ENCODE results near the gene AAMDC. TPM values are rescaled to one million over a fixed set of nuclear protein-coding genes. Genes with fewer than 3 reads are reported as not detected.

The AAMDC gene
- total and polyA plus RNA-seq, 4 donors: 26.2 to 77.9 (median 28.9) TPM

DNA sequence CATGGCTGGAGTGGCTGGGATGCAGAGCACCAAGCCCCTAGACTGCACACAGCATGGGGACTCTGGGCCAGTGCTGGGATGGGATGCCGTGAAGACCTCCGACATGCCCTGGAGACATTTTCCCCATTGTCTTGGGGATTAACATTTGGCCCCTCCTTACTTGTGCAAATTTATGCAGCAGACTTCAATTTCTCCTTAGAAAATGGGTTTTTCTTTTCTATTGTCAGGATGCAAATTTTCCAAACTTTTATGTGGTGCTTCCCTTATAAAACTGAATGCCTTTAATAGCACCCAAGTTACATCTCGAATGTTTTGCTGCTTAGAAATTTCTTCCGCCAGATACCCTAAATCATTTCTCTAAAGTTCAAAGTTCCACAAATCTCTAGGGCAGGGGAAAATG lies 29.6 kb upstream of the AAMDC start:
- Histone ChIP-seq H3K4me3 (no peak overlapping the region), H3K9me3 (ENCODE audit: control insufficient read depth in 4 of 4, insufficient read depth in 3 of 4, low read length in 3 of 4) (peaks cover 0 to 2% (median 0%) of the 10 kb centered on the region in 4 donors), H3K9ac (ENCODE audit: insufficient read depth in 1 of 2, low read length in 2 of 2) (no peak overlapping the region), H3K36me3 (ENCODE audit: control insufficient read depth in 4 of 4, insufficient read depth in 4 of 4, low read length in 4 of 4) (peaks cover 0 to 3% (median 0%) of the 10 kb centered on the region in 4 donors), H3K27me3 (ENCODE audit: control insufficient read depth in 3 of 3, insufficient read depth in 3 of 3, low read length in 2 of 3) (no peaks in the 10 kb centered on the region), H3K27ac (ENCODE audit: low read depth in 1 of 2, low read length in 1 of 2) (no peak overlapping the region), H3K4me1 (ENCODE audit: control insufficient read depth in 5 of 5, insufficient read depth in 5 of 5, low read length in 5 of 5) (peaks cover 0 to 8% (median 0%) of the 10 kb centered on the region in 5 donors)
- TF ChIP-seq, protein P1, sequence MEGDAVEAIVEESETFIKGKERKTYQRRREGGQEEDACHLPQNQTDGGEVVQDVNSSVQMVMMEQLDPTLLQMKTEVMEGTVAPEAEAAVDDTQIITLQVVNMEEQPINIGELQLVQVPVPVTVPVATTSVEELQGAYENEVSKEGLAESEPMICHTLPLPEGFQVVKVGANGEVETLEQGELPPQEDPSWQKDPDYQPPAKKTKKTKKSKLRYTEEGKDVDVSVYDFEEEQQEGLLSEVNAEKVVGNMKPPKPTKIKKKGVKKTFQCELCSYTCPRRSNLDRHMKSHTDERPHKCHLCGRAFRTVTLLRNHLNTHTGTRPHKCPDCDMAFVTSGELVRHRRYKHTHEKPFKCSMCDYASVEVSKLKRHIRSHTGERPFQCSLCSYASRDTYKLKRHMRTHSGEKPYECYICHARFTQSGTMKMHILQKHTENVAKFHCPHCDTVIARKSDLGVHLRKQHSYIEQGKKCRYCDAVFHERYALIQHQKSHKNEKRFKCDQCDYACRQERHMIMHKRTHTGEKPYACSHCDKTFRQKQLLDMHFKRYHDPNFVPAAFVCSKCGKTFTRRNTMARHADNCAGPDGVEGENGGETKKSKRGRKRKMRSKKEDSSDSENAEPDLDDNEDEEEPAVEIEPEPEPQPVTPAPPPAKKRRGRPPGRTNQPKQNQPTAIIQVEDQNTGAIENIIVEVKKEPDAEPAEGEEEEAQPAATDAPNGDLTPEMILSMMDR (IDR thresholded peaks at IDR 0.05; ENCODE audit: control extremely low read depth, extremely low read depth): no peak
- WGBS, 2 donors: 96 to 98% methylated on average over 4 of the region's 4 CpGs
- ATAC-seq (ENCODE audit: insufficient read depth, low FRiP score): no peak
- DNase-seq: no peak

DNA sequence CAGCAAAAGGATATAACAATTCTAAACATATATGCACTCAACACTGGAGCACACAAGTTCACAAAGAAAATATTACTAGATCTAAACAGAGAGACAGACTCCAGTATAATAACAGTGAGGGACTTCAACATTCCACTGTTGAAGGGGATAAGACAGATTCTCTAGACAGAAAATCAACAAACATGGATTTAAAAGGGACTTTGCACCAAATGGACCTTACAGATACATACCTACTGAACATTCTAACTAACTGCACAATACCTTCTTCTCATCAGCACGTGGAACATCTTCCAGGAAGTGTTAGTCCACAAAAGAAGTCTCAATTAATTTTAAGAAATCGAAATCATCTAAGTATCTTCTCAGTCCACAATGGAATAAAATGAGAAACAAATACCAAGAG lies 27.0 kb upstream of the AAMDC start:
- Histone ChIP-seq H3K36me3 (ENCODE audit: control insufficient read depth in 4 of 4, insufficient read depth in 4 of 4, low read length in 4 of 4) (peaks cover 0 to 6% (median 2%) of the 10 kb centered on the region in 4 donors), H3K4me1 (ENCODE audit: control insufficient read depth in 5 of 5, insufficient read depth in 5 of 5, low read length in 5 of 5) (peaks cover 0 to 7% (median 0%) of the 10 kb centered on the region in 5 donors), H3K9me3 (ENCODE audit: control insufficient read depth in 4 of 4, insufficient read depth in 3 of 4, low read length in 3 of 4) (peaks cover 0 to 2% (median 0%) of the 10 kb centered on the region in 4 donors), H3K4me3 (no peak overlapping the region), H3K9ac (ENCODE audit: insufficient read depth in 1 of 2, low read length in 2 of 2) (no peak overlapping the region), H3K27ac (ENCODE audit: low read depth in 1 of 2, low read length in 1 of 2) (no peak overlapping the region), H3K27me3 (ENCODE audit: control insufficient read depth in 3 of 3, insufficient read depth in 3 of 3, low read length in 2 of 3) (no peaks in the 10 kb centered on the region)
- ATAC-seq (ENCODE audit: insufficient read depth, low FRiP score) (no peak), DNase-seq (no peak)
- TF ChIP-seq, protein P1 (IDR thresholded peaks at IDR 0.05; ENCODE audit: control extremely low read depth, extremely low read depth): no peak
- 95 to 97% methylated on average over 2 of the region's 2 CpGs for WGBS, 2 donors

- H3K4me3 ChIP-seq: no peak overlapping the region
- 40 to 60% methylated on average over 3 of the region's 3 CpGs for WGBS, 2 donors
Measured at GRCh38 chr11:77799338-77799737, 21.6 kb upstream of the AAMDC start.

More at GRCh38 chr11:77799338-77799737, 21.6 kb upstream of the AAMDC start:
- Histone ChIP-seq H3K36me3 (ENCODE audit: control insufficient read depth in 4 of 4, insufficient read depth in 4 of 4, low read length in 4 of 4) (peaks cover 0 to 4% (median 1%) of the 10 kb centered on the region in 4 donors), H3K27me3 (ENCODE audit: control insufficient read depth in 3 of 3, insufficient read depth in 3 of 3, low read length in 2 of 3) (no peaks in the 10 kb centered on the region), H3K9ac (ENCODE audit: insufficient read depth in 1 of 2, low read length in 2 of 2) (no peak overlapping the region), H3K27ac (ENCODE audit: low read depth in 1 of 2, low read length in 1 of 2) (no peak overlapping the region), H3K4me1 (ENCODE audit: control insufficient read depth in 5 of 5, insufficient read depth in 5 of 5, low read length in 5 of 5) (peaks cover 0 to 5% (median 0%) of the 10 kb centered on the region in 5 donors), H3K9me3 (ENCODE audit: control insufficient read depth in 4 of 4, insufficient read depth in 3 of 4, low read length in 3 of 4) (no peaks in the 10 kb centered on the region)
- TF ChIP-seq, protein P1 (IDR thresholded peaks at IDR 0.05; ENCODE audit: control extremely low read depth, extremely low read depth): no peak
- ATAC-seq (ENCODE audit: insufficient read depth, low FRiP score) (no peak), DNase-seq (no peak)

Measured in lung (tissue), 12 donors.